Embryonic facial prominence (tissue), 1 donor: ENCODE results near the gene PHACTR2.
"Not testable (repeated sequence)": the region's sequence is repeated elsewhere in the genome, so short reads cannot be mapped to it uniquely, and the experiment has no call there.

ENCODE experiments used
- DNase-seq: peaks from one replicate; pipeline ENCODE4 v3.0.0-alpha.2; 2016; ENCODE audit errors: extremely low spot score

Gene PHACTR2

GRCh38 chr6:143766185-143766553 lies 88.4 kb downstream of the PHACTR2 start:
- no peak for DNase-seq

GRCh38 chr6:143767433-143767832 lies 89.7 kb downstream of the PHACTR2 start:
- DNase-seq, result no peak

- no peak for DNase-seq
These were observed 94.6 kb downstream of the PHACTR2 start for GRCh38 chr6:143772116-143773086.

GRCh38 chr6:143773506-143774150 lies 95.9 kb downstream of the PHACTR2 start:
- no peak for DNase-seq

- no peak for DNase-seq
These were observed 96.6 kb downstream of the PHACTR2 start for GRCh38 chr6:143774347-143774746.

- DNase-seq, result no peak
These were observed 97.6 kb downstream of the PHACTR2 start for GRCh38 chr6:143775336-143775735.

GRCh38 chr6:143778926-143779325 lies 101.2 kb downstream of the PHACTR2 start:
- DNase-seq, result no peak

- peak; percentile 80 for DNase-seq
These were observed 104.7 kb downstream of the PHACTR2 start for GRCh38 chr6:143782481-143782880.

- peak; percentile 12 for DNase-seq
These were observed 105.3 kb downstream of the PHACTR2 start for GRCh38 chr6:143783077-143783476.

GRCh38 chr6:143784316-143784715 lies 106.6 kb downstream of the PHACTR2 start:
- no peak for DNase-seq

GRCh38 chr6:143786371-143786770 lies 108.6 kb downstream of the PHACTR2 start:
- DNase-seq, result not testable (repeated sequence)

GRCh38 chr6:143792402-143793279 lies 114.9 kb downstream of the PHACTR2 start:
- no peak for DNase-seq

GRCh38 chr6:143793280-143793619 lies 115.5 kb downstream of the PHACTR2 start:
- no peak for DNase-seq

- not testable (repeated sequence) for DNase-seq
These were observed 118.8 kb downstream of the PHACTR2 start for GRCh38 chr6:143796551-143796950.

- DNase-seq, result not testable (repeated sequence)
These were observed 120.7 kb downstream of the PHACTR2 start for GRCh38 chr6:143798487-143798886.

GRCh38 chr6:143802833-143803565 lies 125.2 kb downstream of the PHACTR2 start:
- DNase-seq, result no peak

- no peak for DNase-seq
These were observed 126.2 kb downstream of the PHACTR2 start for GRCh38 chr6:143803769-143804568.

GRCh38 chr6:143804835-143805239 lies 127.1 kb downstream of the PHACTR2 start:
- DNase-seq, result no peak

- DNase-seq, result no peak
These were observed 128.7 kb downstream of the PHACTR2 start for GRCh38 chr6:143806282-143807102.
